HCT116 (cell line): ENCODE results near the gene UXS1. TPM values are rescaled to one million over a fixed set of nuclear protein-coding genes. Genes with fewer than 3 reads are reported as not detected.

Experiments
- ATAC-seq: fragments of 200-7000 bp; cut with Tn5 transposase; 2 replicates; pipeline ENCODE4 v1.9.1; 2020; ENCODE audit warnings: mild to moderate bottlenecking, moderate library complexity
- BruUV-seq: library from RNA; stranded (reverse); fragments of 400-500 nt; replicated peaks from 2 replicates; lab custom pipeline; 2021; lab: Mats Ljungman, UMichigan
- CTCF ChIA-PET: fragments of 300-600 bp; sonication (Branson Sonifier 250); formaldehyde crosslinking; loops from one replicate; lab custom pipeline; 2021; ENCODE audit warnings: antibody characterized with exemption; lab: Charles Lee
- POLR2A ChIA-PET: fragments of 300-600, 350-600 bp; sonication (Branson Sonifier 250); formaldehyde crosslinking; loops from one replicate; lab custom pipeline; 2021; ENCODE audit warnings: antibody characterized with exemption; lab: Charles Lee
- RAD21 ChIA-PET, 2 experiments: fragments of 300-600 bp; sonication (Branson Sonifier 250); formaldehyde crosslinking; loops; one replicate each; lab custom pipeline; 2023; ENCODE audit warnings: low total read pairs in 2 of 2; ENCODE audit not compliant: uncharacterized antibody in 2 of 2, unreplicated experiment in 2 of 2, low non-redundant PET in 1 of 2; lab: Charles Lee
- DNase-seq: peaks from one replicate; pipeline ENCODE4 v3.0.0-alpha.2; 2010; ENCODE audit warnings: low read depth, low spot score
- H2AFZ ChIP-seq: fragments of 200-600 bp; shearing (Covaris generic), sonication (generic); 2 replicates; pipeline ENCODE4 v1.6.1; 2017; ENCODE audit warnings: low read depth, mixed run types, mixed read lengths, antibody characterized with exemption, low read length; ENCODE audit not compliant: poor library complexity, severe bottlenecking
- H3K27ac ChIP-seq: 2 replicates; pipeline ENCODE4 v1.5.1; 2012; ENCODE audit warnings: low read depth, low read length
- H3K27me3 ChIP-seq: fragments of 200-600 bp; sonication (generic); 2 replicates; pipeline ENCODE4 v1.6.1; 2016; ENCODE audit warnings: mixed run types, low read length, mixed read lengths; ENCODE audit not compliant: insufficient read depth
- H3K36me3 ChIP-seq, 2 experiments: fragments of 200-500 bp in 1 of 2; fragments of 200-600 bp in 1 of 2; sonication (Bioruptor generic) in 1 of 2; sonication (generic) in 1 of 2; 2 replicates each; pipeline versions ENCODE4 v1.5.1 to v1.6.1; 2014 to 2016; ENCODE audit warnings: low read length in 2 of 2, inconsistent platforms in 1 of 2, mixed read lengths in 1 of 2, mixed run types in 1 of 2; ENCODE audit not compliant: insufficient read depth in 2 of 2, control insufficient read depth in 1 of 2
- H3K4me1 ChIP-seq, 2 experiments: fragments of 200-600 bp in 1 of 2; sonication (generic) in 1 of 2; 2 replicates each; pipeline versions ENCODE4 v1.5.1 to v1.6.1; 2012 to 2017; ENCODE audit warnings: low read length in 2 of 2, inconsistent platforms in 1 of 2, mild to moderate bottlenecking in 1 of 2, mixed read lengths in 1 of 2, mixed run types in 1 of 2, moderate library complexity in 1 of 2; ENCODE audit not compliant: insufficient read depth in 2 of 2, control insufficient read depth in 1 of 2
- H3K4me2 ChIP-seq: fragments of 200-600 bp; sonication (generic); 2 replicates; pipeline ENCODE4 v1.6.1; 2017; ENCODE audit warnings: mixed run types, low read length, mixed read lengths
- H3K4me3 ChIP-seq, 2 experiments: fragments of 200-600 bp in 1 of 2; sonication (generic) in 1 of 2; replicated peaks in 1 of 2; 2 replicates each; pipeline ENCODE4 v1.5.1; 2011 to 2016; ENCODE audit warnings: low read length in 2 of 2, control low read depth in 1 of 2, low read depth in 1 of 2, mild to moderate bottlenecking in 1 of 2, mixed read lengths in 1 of 2, mixed run types in 1 of 2
- H3K79me2 ChIP-seq: fragments of 200-600 bp; sonication (generic); 2 replicates; pipeline ENCODE4 v1.6.1; 2017; ENCODE audit warnings: mild to moderate bottlenecking, mixed run types, low read length, moderate library complexity, mixed read lengths; ENCODE audit not compliant: insufficient read depth
- H3K9ac ChIP-seq: fragments of 200-600 bp; sonication (generic); 2 replicates; pipeline ENCODE4 v1.6.1; 2016; ENCODE audit warnings: low read length, mixed read lengths
- H3K9me2 ChIP-seq: fragments of 200-600 bp; sonication (generic), shearing (Covaris generic); 2 replicates; pipeline ENCODE4 v1.6.1; 2017; ENCODE audit warnings: mixed run types, mild to moderate bottlenecking, moderate library complexity; ENCODE audit not compliant: insufficient read depth
- H3K9me3 ChIP-seq, 2 experiments: fragments of 200-500 bp in 1 of 2; fragments of 200-600 bp in 1 of 2; sonication (Bioruptor generic) in 1 of 2; sonication (generic) in 1 of 2; 2 replicates each; pipeline ENCODE4 v1.6.1; 2014 to 2017; ENCODE audit warnings: low read length in 2 of 2, mixed read lengths in 2 of 2, inconsistent platforms in 1 of 2, low read depth in 1 of 2, mild to moderate bottlenecking in 1 of 2, mixed run types in 1 of 2, moderate library complexity in 1 of 2; ENCODE audit not compliant: control insufficient read depth in 1 of 2, insufficient read depth in 1 of 2
- H4K20me1 ChIP-seq: fragments of 200-600 bp; sonication (generic), shearing (Covaris generic); 2 replicates; pipeline ENCODE4 v1.6.1; 2017; ENCODE audit warnings: mixed run types, mild to moderate bottlenecking, moderate library complexity; ENCODE audit not compliant: insufficient read depth
- CBX3 ChIP-seq: IDR thresholded peaks from 2 replicates; pipeline ENCODE4 v1.6.1; 2012; ENCODE audit warnings: low read depth
- CEBPB ChIP-seq: IDR thresholded peaks from 2 replicates; pipeline ENCODE4 v1.6.1; 2012; ENCODE audit warnings: low read depth
- EGR1 ChIP-seq: IDR thresholded peaks from 2 replicates; pipeline ENCODE4 v1.6.1; 2012; ENCODE audit warnings: low read depth
- ELF1 ChIP-seq: IDR thresholded peaks from 2 replicates; pipeline ENCODE4 v1.6.1; 2012; ENCODE audit warnings: low read depth, borderline replicate concordance
- EZH2 ChIP-seq: fragments of 200-600 bp; sonication (generic); IDR thresholded peaks from 2 replicates; pipeline ENCODE4 v1.6.1; 2017; ENCODE audit warnings: antibody characterized with exemption, mixed run types
- EZH2phosphoT487 ChIP-seq: fragments of 200-600 bp; IDR thresholded peaks from 2 replicates; pipeline ENCODE4 v1.6.1; 2018; ENCODE audit warnings: antibody characterized with exemption, borderline replicate concordance
- FOSL1 ChIP-seq: IDR thresholded peaks from 2 replicates; pipeline ENCODE4 v1.6.1; 2012; ENCODE audit warnings: low read depth
- JUND ChIP-seq: IDR thresholded peaks from 2 replicates; pipeline ENCODE4 v1.6.1; 2012
- MAX ChIP-seq: IDR thresholded peaks from 2 replicates; pipeline ENCODE4 v1.6.1; 2012
- POLR2A ChIP-seq: IDR thresholded peaks from 2 replicates; pipeline ENCODE4 v1.7.0; 2011; ENCODE audit warnings: borderline replicate concordance; ENCODE audit not compliant: insufficient read depth, insufficient read length; ENCODE audit errors: extremely low read depth
- POLR2AphosphoS5 ChIP-seq: IDR thresholded peaks from 2 replicates; pipeline ENCODE4 v1.6.1; 2011; ENCODE audit warnings: mild to moderate bottlenecking, low read depth, low read length, moderate library complexity
- RAD21 ChIP-seq: IDR thresholded peaks from 2 replicates; pipeline ENCODE4 v1.6.1; 2012; ENCODE audit warnings: low read depth, mild to moderate bottlenecking
- SIN3A ChIP-seq: IDR thresholded peaks from 2 replicates; pipeline ENCODE4 v1.6.1; 2012; ENCODE audit warnings: low read depth
- SP1 ChIP-seq: IDR thresholded peaks from 2 replicates; pipeline ENCODE4 v1.6.1; 2012; ENCODE audit warnings: low read depth
- SRF ChIP-seq: IDR thresholded peaks from 2 replicates; pipeline ENCODE4 v1.6.1; 2012; ENCODE audit warnings: low read depth
- TCF7L2 ChIP-seq: IDR thresholded peaks from 2 replicates; pipeline ENCODE4 v1.7.0; 2011; ENCODE audit warnings: borderline replicate concordance, inconsistent platforms; ENCODE audit not compliant: insufficient read depth, insufficient read length; ENCODE audit errors: extremely low read depth
- YY1 ChIP-seq: IDR thresholded peaks from 2 replicates; pipeline ENCODE4 v1.6.1; 2011; ENCODE audit warnings: low read length, low read depth, moderate library complexity, mild to moderate bottlenecking; ENCODE audit not compliant: insufficient replicate concordance; ENCODE audit errors: extremely low read depth
- ZFX ChIP-seq: fragments of 450-650 bp; IDR thresholded peaks from 2 replicates; pipeline ENCODE4 v1.6.1; 2017
- ZNF274 ChIP-seq: fragments of 200-500 bp; sonication (Bioruptor generic); IDR thresholded peaks from 2 replicates; pipeline ENCODE4 v1.6.1; 2014; ENCODE audit warnings: mild to moderate bottlenecking, low read depth, low read length, inconsistent platforms
- intact Hi-C: fragments of 100-400 bp; cut with micrococcal nuclease; formaldehyde crosslinking; loops from 2 replicates; pipeline ENCODE4 v1.10.0; 2022
- total RNA-seq: library from RNA; stranded (reverse); gene quantifications from one replicate; pipeline ENCODE4 v1.2.1, GENCODE V29; 2021; ENCODE audit not compliant: unreplicated experiment
- TF ChIP-seq, protein P1 (sequence below): IDR thresholded peaks from 2 replicates; pipeline ENCODE4 v1.6.1; 2012; ENCODE audit warnings: low read depth
- TF ChIP-seq, protein P2 (sequence below): IDR thresholded peaks from 2 replicates; pipeline ENCODE4 v1.6.1; 2011; ENCODE audit warnings: mild to moderate bottlenecking, low read length, moderate library complexity; ENCODE audit not compliant: insufficient replicate concordance; ENCODE audit errors: extremely low read depth
- TF ChIP-seq, protein P3 (sequence below): IDR thresholded peaks from 2 replicates; pipeline ENCODE4 v1.6.1; 2012

The UXS1 gene
- total RNA-seq, 1 experiment from 2014 or later, result 45.7 TPM

GRCh38 chr2:106161938-106162820 lies 31.9 kb downstream of the UXS1 start:
- Histone ChIP-seq H4K20me1 (no peaks in the 10 kb centered on the region), H3K9me3 (no peaks in the 10 kb centered on the region), H3K4me1 (peaks cover 26 to 42% of the 10 kb centered on the region in 2 experiments), H3K27me3 (no peaks in the 10 kb centered on the region), H3K79me2 (peaks cover 16% of the 10 kb centered on the region), H2AFZ (no peak overlapping the region), H3K9me2 (no peaks in the 10 kb centered on the region), H3K36me3 (no peaks in the 10 kb centered on the region; a peak in 1 of 4 replicates), H3K9ac (peak overlapping the region; percentile 28; the same call in 1 of the 2 replicates), H3K27ac (peak overlapping the region; percentile 58; the same call in 1 of the 2 replicates), H3K4me2 (peak overlapping the region; percentile 65), H3K4me3 (peak overlapping the region in 1 of 2 experiments; percentile 5; a peak in 2 of 4 replicates)
- RAD21 ChIA-PET, result no interaction called here
- intact Hi-C loops, result no loop called here
- CTCF ChIA-PET, result no interaction called here
- BruUV-seq, result no TSS peak
- DNase-seq (peak; percentile 75), ATAC-seq (peak; percentile 94)
- POLR2A ChIA-PET, result no interaction called here
- TF ChIP-seq YY1 (no peak), SIN3A (0 out of 2 replicates have a peak, but pooled peaks have one; percentile 37), SP1 (peak; percentile 55), SRF (no peak), ZFX (no peak), ELF1 (no peak), TCF7L2 (no peak), CBX3 (peak; percentile 72; the same call in 1 of the 2 replicates), POLR2AphosphoS5 (no peak), EZH2phosphoT487 (no peak), ZNF274 (no peak), POLR2A (no peak), EGR1 (no peak), RAD21 (no peak), CEBPB (no peak; the same call in 1 of the 2 replicates), EZH2 (no peak), MAX (peak; percentile 74), JUND (peak; percentile 79), FOSL1 (peak; percentile 81)
- TF ChIP-seq, protein P1, sequence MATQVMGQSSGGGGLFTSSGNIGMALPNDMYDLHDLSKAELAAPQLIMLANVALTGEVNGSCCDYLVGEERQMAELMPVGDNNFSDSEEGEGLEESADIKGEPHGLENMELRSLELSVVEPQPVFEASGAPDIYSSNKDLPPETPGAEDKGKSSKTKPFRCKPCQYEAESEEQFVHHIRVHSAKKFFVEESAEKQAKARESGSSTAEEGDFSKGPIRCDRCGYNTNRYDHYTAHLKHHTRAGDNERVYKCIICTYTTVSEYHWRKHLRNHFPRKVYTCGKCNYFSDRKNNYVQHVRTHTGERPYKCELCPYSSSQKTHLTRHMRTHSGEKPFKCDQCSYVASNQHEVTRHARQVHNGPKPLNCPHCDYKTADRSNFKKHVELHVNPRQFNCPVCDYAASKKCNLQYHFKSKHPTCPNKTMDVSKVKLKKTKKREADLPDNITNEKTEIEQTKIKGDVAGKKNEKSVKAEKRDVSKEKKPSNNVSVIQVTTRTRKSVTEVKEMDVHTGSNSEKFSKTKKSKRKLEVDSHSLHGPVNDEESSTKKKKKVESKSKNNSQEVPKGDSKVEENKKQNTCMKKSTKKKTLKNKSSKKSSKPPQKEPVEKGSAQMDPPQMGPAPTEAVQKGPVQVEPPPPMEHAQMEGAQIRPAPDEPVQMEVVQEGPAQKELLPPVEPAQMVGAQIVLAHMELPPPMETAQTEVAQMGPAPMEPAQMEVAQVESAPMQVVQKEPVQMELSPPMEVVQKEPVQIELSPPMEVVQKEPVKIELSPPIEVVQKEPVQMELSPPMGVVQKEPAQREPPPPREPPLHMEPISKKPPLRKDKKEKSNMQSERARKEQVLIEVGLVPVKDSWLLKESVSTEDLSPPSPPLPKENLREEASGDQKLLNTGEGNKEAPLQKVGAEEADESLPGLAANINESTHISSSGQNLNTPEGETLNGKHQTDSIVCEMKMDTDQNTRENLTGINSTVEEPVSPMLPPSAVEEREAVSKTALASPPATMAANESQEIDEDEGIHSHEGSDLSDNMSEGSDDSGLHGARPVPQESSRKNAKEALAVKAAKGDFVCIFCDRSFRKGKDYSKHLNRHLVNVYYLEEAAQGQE, result no peak
- TF ChIP-seq, protein P2, sequence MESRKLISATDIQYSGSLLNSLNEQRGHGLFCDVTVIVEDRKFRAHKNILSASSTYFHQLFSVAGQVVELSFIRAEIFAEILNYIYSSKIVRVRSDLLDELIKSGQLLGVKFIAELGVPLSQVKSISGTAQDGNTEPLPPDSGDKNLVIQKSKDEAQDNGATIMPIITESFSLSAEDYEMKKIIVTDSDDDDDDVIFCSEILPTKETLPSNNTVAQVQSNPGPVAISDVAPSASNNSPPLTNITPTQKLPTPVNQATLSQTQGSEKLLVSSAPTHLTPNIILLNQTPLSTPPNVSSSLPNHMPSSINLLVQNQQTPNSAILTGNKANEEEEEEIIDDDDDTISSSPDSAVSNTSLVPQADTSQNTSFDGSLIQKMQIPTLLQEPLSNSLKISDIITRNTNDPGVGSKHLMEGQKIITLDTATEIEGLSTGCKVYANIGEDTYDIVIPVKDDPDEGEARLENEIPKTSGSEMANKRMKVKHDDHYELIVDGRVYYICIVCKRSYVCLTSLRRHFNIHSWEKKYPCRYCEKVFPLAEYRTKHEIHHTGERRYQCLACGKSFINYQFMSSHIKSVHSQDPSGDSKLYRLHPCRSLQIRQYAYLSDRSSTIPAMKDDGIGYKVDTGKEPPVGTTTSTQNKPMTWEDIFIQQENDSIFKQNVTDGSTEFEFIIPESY, result no peak
- TF ChIP-seq, protein P3, sequence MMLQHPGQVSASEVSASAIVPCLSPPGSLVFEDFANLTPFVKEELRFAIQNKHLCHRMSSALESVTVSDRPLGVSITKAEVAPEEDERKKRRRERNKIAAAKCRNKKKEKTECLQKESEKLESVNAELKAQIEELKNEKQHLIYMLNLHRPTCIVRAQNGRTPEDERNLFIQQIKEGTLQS, result no peak
